ENCODE data around the gene MACROH2A2.

GRCh38 chr10:70147259-70147625 lies 94.6 kb downstream of the MACROH2A2 start:
- TF ChIP-seq POLR2A (IDR thresholded peaks at IDR 0.05; ENCODE audit: extremely low read depth, insufficient read length) = no peak
- TF ChIP-seq, protein P1, sequence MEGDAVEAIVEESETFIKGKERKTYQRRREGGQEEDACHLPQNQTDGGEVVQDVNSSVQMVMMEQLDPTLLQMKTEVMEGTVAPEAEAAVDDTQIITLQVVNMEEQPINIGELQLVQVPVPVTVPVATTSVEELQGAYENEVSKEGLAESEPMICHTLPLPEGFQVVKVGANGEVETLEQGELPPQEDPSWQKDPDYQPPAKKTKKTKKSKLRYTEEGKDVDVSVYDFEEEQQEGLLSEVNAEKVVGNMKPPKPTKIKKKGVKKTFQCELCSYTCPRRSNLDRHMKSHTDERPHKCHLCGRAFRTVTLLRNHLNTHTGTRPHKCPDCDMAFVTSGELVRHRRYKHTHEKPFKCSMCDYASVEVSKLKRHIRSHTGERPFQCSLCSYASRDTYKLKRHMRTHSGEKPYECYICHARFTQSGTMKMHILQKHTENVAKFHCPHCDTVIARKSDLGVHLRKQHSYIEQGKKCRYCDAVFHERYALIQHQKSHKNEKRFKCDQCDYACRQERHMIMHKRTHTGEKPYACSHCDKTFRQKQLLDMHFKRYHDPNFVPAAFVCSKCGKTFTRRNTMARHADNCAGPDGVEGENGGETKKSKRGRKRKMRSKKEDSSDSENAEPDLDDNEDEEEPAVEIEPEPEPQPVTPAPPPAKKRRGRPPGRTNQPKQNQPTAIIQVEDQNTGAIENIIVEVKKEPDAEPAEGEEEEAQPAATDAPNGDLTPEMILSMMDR (IDR thresholded peaks at IDR 0.05; ENCODE audit: low read depth, low read length) = no peak
- TF ChIP-seq, protein P2, sequence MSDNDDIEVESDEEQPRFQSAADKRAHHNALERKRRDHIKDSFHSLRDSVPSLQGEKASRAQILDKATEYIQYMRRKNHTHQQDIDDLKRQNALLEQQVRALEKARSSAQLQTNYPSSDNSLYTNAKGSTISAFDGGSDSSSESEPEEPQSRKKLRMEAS (IDR thresholded peaks at IDR 0.05; ENCODE audit: low read depth, low read length) = no peak
